HG02623 (cell line): Measurements from ENCODE around the gene CEP170B.
"Not testable (repeated sequence)": the region's sequence is repeated elsewhere in the genome, so short reads cannot be mapped to it uniquely, and the experiment has no call there.

Source experiments
- ATAC-seq: cut with Tn5 transposase; IDR thresholded peaks from one replicate; pipeline ENCODE4 v1.9.1; 2021; ENCODE audit warnings: moderate library complexity; ENCODE audit not compliant: unreplicated experiment

Gene CEP170B

GRCh38 chr14:104843442-104844305, 21.4 kb upstream of the CEP170B start:
- ATAC-seq: no peak

- no peak for ATAC-seq
Observed at GRCh38 chr14:104844306-104845032, 20.6 kb upstream of the CEP170B start.

GRCh38 chr14:104845033-104845666, 19.9 kb upstream of the CEP170B start:
- no peak for ATAC-seq

DNA sequence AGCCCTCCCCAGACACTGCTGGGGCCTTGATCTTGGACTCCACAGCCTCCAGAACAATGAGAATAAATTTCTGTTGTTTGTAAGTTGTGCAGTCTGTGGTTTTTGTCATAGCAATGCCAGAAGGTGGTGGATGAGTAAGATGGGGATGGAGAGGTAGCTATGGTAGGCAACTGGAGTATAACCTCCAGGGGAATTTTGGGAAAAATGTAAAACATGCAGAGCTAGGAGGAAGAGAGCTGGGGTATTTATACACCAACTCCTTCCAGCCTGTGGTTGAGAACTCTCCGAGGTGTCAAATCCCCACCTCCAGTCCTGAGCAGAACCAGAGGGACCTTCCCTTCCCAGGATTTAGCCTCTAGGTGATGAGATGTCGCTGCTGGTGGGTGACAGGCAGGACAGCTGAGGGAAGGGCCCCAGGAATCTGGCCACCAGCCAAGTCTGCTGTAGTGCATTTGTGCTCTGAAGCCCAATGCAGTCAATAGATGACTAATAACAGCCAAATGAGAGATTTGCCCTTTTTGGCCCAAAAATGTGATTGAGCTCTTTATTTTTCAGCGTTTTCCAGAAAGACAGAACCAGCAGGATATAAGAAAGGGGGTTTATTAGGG, 19.1 kb upstream of the CEP170B start:
- ATAC-seq: no peak

DNA sequence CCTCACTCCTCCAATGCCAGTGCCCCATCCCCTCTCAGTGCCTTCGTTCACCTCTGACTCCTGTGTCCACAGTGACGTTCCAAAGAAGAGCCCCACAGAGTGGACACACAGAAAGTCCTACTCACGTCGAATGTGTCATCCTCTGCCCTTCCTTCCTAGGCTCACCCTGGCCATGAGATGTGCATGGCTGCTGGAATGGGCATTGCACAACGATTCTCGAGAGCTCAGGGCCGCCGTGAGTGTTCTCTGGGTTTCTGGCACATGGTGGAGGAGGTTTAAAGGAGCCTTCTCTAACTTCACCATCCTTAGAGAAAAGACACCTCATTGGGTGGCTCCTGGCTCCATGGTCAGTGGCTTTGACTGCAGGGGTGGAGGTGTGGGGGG, 12.8 kb upstream of the CEP170B start:
- no peak for ATAC-seq

GRCh38 chr14:104855532-104856090, 9.5 kb upstream of the CEP170B start:
- ATAC-seq: no peak

DNA sequence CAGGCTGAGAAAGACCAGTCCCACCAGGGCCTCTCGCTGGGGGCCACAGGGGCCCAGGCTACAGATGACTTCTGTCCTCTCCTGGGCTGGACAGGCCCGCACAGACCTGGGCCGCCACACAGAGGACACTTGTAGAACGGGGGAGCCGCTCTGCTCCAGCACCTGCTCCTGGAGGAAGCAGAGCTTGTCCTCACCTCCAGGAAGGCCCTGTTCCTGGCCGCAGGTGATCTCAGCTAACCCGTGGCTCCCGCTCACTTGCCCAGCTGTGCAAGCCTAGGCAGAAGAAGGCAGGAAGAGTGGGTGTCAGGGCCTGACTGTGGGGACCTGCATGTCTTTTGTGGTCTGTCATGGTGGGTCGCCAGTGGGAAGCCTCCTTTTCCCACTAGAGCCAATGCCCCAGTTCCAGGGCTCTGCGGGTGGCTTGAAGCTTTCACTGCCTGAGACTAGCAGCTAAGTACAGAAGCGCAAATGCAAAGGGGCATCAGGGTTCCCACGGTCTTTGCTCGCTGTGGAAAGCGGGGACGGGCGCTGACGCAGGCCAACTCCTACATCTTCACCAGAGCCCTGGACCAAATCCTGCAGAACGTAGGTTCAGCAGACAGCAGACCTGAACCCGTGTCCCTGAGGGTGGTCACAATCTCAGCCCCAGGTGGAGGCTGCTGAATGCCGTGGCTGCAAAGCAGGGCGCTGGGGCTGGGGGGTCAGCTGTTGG, 8.8 kb upstream of the CEP170B start:
- no peak for ATAC-seq

DNA sequence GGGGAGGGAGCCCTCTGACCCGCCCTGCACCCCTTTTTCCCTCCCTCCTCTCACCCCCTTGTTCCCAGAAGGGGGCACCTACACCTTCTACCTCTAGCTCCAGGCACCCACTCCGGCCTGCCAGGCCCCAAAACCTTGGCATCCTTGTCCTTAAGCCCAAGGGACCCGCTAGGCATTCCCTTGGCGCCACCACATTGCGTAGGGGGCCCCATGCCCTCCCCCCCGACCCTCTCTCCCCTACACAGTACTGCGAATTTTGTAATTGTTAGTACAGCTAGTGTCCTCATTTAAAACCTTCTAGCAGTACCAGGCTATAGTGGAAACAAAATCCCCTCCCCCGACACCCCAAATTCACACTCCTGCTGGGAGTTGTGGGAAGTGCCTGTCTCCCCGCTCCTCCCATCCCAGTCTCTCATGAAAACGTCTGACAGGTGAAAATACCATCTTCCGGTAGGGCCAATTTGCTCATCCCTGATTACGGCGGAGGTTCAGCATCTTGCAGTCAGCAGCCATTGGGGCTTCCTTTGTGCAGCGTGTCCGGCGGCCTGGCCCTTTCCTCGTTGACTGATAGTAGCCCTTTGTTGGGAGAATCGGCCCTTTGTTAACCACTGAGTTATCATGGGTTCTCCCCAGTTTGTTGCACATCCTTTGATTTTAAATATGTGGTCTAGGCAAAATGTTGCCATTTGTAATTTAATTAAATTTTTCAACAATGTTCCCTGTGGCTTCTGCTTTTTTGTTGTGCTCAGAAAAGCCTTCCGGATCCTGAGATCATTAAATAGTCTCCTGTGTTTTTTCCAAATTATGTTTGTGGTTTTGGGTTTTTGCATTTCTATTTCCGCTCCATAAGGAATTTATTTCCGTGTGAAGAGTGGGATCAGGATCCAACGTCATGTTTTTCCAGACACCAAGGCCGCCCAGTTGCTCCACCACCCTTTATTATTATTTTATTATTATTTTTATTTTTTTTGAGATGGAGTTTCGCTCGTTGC, 7.9 kb upstream of the CEP170B start:
- ATAC-seq: no peak

GRCh38 chr14:104857931-104858330, 7.1 kb upstream of the CEP170B start:
- ATAC-seq: not testable (repeated sequence)

DNA sequence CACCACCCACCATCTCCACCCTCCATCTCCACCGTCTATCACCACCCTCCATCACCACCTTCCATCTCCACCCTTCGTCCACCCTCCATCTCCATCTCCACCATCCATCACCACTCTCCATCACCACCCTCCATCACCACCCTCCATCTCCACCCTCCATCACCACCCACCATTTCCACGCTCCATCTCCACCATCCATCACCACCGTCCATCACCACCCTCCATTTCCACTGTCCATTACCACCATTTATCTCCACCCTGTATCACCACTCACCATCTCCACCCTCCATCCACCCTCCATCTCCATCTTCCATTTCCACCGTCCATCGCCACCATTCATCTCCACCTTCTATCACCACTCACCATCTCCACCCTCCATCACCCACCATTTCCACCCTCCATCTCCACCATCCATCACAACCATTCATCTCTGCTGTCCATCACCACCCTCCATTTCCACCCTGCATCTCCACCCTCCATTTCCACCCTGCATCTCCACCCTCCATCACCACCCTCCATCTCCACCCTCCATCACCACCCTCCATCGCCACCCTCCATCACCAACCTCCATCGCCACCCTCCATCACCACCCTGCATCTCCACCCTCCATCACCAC, 6.1 kb upstream of the CEP170B start:
- no peak for ATAC-seq

- ATAC-seq: no peak
Observed at GRCh38 chr14:104859900-104860299, 5.2 kb upstream of the CEP170B start.

DNA sequence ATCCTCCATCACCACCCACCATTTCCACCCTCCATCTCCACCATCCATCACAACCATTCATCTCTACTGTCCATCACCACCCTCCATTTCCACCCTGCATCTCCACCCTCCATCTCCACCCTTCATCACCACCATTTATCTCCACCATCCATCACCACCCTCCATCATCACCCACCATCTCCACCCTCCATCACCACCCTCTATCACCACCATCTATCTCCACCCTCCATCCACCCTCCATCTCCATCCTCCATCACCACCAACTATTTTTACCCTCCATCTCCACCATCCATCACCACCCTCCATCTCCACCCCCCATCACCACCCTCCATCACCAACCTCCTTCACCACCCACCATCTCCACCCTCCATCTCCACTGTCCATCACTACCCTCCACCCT, 4.7 kb upstream of the CEP170B start:
- ATAC-seq: no peak

DNA sequence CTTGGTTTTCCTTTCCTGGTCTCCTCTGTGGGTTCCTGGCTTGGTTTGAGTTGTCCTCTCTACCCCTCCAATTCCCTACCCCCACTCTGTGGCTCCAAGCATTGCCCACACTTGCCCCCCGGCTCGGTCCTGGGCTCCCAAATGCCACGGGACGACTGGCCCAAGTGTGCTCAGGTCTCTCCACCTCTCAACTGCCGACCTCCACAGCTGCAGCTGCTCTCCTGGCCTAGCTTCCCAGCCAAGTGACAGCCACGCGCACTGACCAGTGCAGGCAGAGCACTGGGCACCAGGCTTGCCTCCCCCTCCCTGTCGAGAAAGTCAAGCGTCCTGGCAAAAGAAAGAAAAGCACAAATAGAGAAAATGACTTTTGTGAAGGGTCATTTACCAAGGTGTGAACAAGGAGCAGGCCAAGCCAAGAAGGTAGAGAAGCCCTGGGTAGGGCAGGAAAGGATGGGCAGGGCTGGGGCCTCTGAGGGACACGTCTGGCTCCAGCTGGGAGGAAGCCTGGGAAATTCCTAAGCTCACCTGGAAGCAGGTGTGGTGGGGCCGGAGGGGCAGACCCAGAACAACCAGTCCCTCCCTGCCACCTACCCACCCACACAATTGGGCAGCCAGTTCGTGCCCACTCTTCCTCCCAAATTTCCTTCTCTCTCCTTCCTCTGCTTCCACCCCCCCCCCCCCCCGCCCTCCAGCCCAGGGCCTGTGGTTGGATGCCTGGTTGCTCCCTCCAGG, 1.8 kb upstream of the CEP170B start:
- no peak for ATAC-seq

DNA sequence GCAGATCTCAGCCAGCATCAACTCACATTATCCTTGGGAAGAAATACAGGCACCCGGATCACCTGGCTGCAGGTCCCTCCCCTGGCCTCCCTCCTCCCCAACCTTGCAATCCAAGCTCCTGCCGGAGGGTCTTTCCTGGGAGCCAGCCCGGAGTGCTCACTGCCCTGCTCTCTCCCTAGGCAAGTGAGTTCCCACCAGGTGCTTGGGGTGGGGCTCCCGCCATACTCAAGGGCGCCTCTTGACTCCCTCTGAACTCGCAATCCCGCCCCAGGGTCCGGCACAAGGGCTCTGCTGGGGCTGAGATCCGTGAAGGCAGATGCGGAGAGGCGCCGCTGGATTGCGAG, 1.2 kb upstream of the CEP170B start:
- ATAC-seq: no peak

- no peak for ATAC-seq
Observed at GRCh38 chr14:104864267-104865080, 594 bp upstream of the CEP170B start.

- no peak for ATAC-seq
Observed at GRCh38 chr14:104865631-104866441, 768 bp downstream of the CEP170B start.
